Cerebellar nuclear complex (tissue), 1 donor: Measurements from ENCODE around the gene PIP5K1B.

ENCODE experiments used
- DNase-seq, 2 experiments: peaks; one replicate each; lab custom pipeline; 2025; lab: John Stamatoyannopoulos, UW

The PIP5K1B gene

DNA sequence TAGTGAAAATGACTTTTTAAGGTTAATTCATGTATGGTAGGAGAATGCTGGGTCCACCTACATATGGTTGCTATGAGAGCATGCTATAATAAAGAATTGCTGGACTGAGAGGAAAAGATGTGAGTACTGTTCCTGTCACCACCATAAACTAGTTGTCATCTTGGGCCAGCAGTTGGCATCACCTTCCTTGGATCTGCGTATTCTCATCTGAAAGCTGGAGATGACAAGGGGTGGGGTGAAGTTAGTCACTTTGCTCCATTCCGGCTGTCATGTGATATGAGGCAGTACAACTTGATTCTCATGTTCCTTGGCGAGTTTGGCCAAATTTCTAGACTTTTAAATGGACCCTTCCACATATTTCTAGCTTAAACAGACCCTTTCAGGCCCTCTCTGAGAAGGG lies 33.3 kb downstream of the PIP5K1B start:
- no peak for DNase-seq

DNA sequence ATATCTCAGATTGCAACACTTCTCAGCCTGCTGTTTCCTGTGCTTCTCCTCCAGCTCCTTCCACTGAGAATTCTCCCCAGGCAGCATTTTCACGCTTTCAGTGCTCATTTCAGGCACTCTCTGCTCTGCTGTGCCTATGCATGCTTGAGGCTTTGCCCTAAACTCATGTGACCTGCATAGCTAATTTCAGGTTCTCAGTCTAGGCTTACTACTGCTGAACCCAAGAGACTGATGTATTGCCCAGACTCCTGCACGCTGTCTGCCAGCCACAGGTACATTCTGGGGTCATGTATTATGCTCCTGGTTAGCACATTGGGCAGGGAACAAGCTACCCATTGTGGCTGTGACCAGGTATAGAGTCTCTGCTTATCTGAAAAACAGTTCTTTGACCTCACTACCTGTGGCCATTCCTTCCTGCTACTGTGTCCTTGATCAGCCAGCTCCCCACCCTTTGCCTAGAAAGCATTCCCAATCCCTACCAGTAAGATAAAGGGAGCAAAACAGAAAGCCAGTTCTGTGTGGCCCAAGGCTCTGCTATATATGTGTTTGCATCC lies 34.7 kb downstream of the PIP5K1B start:
- DNase-seq = no peak

DNA sequence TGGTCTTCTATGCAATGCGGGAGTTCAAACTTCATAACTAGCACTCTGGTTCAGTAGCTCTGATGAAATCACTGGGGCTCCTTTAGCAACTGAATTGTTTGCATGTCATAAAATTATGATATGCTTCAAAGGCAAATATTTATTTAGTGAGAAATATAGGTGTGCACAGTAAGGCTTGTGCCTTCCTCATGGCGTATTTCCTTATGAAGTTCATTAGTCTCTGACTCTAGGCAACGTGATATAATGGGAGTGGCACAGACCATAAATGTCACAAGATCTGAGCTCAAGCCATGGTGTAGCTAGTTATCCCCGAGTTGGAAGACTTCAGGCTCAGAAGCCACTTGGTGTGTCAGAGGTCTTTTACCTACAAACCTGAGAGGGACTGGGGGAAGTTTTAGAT lies 35.5 kb downstream of the PIP5K1B start:
- no peak for DNase-seq

DNA sequence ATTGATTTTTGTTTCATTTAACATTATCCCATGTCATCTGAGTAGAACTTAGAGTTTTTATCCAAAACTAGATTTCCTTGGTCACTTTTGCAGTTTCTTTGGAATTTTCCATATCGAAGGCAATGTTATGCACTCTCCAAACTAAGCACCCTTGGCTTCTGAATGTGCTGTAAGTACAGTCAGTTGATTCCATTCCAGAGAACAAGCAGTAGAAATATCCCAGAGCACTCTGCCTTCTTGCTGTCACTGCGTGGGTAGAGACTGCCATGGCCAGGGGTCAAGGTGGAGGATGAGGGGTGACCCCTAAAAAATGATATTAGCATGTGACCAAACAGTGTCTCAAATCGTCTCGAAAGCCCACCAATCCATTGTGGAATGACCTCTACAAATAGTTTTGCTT lies 36.2 kb downstream of the PIP5K1B start:
- DNase-seq = no peak

DNA sequence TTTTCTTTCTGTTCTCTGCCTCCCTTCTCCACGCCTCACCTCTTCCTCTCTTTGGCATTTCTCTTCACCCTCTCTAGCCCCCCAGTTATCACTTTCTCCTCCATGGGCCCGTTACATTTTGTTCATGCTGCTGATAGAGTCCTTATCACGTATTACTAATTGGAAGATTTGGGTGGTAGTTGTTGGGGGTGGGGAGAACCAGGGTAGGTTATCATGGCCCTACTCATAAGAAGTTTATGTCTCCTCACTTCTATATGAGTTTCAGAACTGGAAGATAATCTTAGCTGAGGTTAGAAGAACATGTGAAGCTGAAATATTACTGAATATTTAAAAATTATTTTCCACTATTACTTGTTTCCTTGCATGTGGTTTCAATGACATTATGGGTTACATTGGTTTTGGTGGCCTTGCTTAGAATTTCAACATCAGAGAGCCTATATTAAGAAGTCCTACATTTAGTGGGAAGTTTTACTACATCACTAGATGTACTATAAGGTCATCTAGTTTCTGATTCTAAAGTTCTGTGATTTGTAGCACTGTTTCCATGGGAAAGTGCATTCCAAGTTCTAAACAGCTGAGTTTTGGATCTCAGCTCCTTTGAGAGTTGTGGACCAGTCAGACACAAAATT lies 36.8 kb downstream of the PIP5K1B start:
- no peak for DNase-seq

DNA sequence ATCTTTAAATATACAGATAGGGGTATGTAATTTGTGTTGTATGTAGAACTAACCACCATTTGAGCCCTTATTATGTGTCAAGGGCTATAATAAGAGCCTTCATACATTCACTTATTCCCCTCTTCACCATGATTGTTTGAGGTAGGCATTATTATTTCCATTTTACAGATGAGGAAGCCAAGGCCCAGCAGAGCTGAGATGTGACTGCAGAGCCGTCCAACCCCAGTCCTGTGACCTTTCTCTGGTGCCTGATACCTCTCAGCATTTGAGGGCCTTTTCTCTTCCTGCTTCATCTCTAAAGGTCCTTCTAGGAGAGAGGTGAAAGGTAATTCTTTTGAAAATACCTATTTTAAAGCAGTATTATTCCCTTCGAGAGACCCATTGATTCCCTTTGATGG lies 37.3 kb downstream of the PIP5K1B start:
- DNase-seq = no peak

DNA sequence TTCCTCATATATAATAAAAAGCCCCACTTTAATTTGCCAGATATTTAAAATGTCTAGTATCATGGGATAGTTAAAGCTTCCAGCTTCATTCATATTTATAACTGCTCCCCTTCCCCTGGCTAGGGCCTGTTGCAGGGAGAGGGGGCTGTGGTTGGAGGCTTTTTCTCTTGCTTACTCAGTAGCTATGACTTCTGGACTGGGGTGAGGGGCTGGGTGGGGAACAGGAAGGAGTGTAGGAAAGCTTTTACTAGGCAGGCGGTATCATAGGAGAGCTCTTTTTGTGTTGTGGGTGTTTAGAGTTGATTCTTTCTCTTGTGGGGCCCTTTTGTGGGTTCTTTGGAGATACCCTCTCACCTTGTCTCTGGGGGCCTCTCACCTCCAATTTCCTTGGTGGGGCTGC lies 39.4 kb downstream of the PIP5K1B start:
- no peak for DNase-seq

DNA sequence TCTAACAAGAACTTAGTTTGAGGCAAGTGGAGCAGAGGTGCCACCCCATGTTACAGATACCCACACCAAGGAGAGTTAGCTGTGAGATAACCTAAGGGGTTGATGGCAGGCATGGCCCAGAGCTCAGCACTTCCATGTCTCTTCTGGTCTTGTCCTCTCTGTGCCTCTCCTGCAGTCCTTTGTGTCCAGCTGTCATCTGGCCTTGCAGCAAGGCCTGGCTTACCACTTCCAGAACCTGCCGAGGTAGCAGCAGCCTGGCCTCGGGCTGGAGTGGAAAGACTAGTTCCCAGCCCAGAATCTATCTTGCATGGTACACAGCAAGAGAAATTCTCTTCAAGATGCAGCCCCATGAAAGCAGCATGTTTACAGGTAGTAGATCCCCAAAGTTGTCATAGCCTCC lies 41.5 kb downstream of the PIP5K1B start:
- no peak for DNase-seq

DNA sequence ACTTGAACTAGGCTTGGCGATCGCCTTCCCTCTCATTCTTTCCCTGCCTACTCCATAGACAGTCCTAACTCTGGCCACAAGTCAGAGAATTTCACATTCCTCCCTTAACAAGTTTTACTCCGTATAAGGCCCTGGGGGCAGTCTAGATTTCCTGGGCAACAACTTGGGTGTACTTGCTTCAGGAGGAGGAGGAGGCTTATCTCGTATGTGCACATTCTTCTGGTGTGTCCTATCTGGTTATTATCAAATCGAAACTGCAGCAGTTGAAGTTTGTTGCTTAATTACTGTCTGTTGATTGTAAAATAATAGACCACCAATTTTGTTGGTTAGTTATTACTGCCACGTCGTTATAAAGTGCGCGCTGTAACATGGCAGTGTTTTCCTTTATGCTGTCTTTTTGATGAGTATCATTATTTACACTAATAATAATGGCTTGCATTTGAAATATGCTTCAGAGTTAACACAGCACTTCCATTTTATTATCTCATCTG lies 42.0 kb downstream of the PIP5K1B start:
- DNase-seq = no peak

DNA sequence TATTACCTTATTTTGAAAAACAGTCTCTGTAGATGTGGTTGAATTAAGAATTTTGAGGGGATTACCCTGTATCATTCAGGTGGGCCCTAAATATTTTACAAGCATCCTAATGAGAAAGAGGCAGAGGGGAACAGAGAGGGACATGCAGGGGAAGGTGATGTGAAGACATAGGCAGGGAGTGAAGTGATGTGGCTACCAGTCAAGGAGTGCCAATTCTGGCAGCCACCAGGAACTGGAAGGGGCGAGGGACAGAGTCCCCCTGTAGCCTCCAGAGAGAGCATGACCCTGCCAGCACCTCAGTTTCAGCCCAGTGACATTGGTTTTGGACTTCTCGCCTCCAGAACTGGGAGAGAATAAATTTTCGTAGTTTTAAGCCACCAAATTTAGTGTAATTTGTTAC lies 44.1 kb downstream of the PIP5K1B start:
- no peak for DNase-seq

DNA sequence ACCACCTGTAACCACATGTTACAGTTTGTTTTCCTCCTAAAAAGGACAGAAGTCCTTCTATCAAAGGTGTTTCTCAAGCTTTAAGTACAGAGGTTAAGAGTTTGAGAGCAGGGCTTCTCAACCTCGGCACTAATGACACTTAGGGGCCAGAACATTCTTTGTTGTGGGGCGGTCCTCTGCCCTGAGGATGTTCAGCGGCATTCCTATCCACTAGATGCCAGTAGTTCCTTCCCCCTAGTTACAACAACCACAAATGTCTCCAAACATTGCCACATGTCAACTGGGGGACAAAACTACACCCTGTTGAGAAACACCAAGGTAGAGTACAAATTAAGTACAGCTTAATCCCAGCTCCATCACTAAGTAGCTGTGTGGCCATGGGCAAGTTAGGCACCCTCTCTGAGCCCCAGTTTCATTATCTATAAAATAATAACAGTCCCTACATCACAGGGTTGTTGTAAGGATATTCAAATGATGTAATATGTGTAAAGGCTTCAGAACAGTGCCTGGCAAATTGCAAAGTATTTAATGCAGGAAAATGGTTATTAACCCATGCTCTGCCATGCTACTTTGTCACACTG lies 44.6 kb downstream of the PIP5K1B start:
- no peak for DNase-seq

DNA sequence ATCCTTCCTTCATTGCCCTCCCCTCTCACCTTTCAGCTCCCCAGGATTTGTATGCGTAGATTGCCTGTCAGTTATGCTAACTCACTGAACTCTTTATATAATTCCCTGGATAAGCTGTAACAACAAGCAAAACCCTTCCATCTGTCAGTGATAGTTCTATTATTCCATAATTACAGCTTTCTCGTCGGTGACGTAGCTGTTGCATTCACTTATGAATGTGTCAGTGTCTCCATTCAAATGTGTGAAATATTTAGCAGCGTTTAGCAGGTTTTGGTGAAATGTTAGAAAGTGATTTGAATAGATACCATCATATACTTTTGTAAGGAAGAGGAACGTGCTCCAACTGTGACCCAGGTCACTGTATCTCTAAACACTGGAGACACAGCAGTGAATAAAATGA lies 45.2 kb downstream of the PIP5K1B start:
- DNase-seq = no peak

DNA sequence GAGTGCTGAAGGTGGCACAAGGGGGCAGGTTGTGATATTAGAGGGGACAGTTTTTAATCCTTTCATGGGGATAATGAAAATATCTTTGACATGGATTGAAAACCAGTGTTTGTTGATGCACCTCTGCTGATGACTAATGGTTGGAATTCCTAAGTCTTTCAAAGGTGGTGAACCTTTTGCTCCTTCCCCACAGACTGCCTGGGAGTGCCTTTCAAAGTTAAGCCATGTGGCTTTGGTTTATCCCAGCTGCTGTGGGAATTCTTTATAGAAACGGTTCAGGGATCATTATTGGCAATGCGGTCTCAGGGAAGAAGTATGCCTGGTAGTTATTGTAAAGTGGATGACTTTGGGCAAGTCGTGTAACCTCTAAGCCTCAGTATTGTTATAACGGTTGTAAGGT lies 45.7 kb downstream of the PIP5K1B start:
- no peak for DNase-seq

DNA sequence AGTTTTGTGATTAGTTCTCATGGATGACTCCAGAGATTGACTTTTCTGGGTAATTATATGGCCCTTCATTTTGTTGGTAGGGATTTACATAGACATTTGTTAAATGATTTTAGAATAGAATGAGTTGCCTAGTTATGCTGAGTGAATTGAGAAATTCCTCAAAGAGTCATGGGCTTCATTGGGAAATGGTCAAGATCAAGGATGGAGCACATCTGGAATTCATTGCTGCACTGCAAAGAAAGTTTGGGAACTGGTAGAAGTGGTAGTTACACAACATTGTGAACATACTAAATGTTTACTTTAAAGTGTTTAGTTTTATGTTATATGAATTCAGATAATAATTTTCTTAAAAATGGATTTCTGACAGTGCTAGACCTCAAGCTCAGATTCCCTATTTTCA lies 46.5 kb downstream of the PIP5K1B start:
- DNase-seq = no peak

DNA sequence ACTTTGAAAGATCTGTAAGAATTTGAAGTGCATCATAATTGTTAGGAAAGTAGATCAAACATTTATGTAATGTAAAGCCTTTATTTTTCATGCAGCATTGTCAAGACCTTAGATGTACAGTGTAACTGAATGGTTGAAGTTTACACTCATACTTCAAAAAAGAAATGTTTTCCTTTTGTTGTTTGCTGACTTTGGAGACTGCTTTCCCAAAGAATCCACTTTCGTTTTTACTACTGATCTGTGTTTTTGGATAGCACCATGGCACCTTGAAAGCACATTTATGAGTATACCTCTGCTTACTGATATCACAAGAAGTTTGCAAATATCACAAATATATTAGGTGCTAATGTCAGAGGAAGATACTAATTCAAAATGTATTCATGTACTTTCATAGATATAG lies 50.0 kb downstream of the PIP5K1B start:
- no peak for DNase-seq

DNA sequence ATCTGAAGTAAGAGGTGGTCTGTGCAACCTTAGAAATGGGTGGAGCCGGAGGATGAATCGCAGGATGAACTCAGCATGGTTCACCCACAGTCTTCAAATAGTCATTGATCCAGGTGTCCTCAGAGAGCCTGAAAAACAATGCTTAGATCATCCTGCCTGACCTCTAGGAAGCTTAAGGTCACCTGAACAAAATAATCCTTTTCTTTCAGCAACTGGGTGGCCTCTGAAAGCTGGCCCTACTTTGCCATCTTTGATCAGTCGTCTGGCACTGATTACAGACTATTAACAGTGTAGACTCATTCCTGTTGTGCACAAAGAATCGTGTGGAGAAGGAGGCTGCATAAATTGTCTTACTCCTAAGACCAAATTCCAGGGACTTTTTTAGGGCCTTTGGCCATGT lies 50.7 kb downstream of the PIP5K1B start:
- DNase-seq = no peak

DNA sequence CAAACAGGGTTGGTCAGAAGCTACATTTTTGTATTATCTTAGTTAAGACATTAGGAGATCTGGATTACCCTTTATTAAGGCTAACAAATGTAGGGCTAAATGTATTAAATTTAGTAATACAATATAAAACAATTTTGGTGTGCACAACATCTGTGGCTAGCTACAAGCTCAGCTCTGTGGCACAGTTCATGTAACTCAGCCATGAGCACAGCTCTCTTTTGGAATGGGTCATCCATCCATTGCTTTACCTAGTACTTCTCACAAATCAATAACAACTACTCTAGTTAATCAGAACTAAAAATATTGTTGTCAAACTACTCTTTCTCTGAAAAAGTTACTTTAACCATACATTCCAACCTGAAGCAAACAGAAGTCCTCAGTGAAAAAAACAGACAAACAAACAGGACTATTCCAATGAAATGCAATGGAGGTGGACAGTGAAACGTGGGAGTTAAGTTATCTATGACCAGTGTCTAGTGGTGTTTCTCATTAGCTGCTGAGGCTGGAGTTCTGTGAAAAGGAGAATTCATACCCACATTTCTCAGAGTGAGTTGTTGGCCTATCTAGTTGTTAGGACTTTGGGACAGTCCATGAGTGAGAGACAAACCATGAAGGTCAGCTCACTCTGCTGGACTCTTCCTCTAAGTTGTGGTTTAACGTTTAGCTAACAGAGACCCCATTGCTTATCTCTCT lies 55.1 kb downstream of the PIP5K1B start:
- DNase-seq = no peak

DNA sequence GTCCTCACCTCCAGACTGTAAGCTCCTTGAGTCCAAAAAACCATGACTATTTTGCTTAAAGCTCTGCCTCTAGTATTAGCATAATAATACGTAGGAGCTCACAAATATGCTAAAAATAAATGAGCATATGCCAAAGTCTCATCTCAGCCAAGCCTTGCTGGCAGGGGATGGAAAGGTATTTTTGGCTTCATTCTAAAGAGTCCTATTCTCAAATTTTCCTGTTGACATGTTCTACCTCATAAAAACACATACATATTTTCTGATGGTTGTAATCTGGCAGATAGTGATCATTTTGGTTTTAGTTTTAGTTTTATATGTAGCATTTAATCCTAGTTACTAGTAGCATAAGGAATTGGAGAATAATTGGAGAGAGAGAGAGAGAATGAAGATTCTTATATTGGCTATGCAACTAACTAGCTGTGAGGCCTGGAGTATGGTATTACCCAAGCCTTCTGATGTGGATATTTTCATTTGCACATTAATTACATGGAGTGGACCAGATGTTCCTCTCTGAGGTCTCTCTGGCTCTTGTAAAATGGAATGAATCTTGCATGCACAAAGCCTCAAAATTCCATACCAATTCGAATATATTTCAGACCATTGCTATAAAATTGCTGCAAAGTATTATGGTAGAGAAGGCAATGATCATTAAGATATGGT lies 55.8 kb downstream of the PIP5K1B start:
- DNase-seq = peak in 1 of 2 experiments; percentile 67

DNA sequence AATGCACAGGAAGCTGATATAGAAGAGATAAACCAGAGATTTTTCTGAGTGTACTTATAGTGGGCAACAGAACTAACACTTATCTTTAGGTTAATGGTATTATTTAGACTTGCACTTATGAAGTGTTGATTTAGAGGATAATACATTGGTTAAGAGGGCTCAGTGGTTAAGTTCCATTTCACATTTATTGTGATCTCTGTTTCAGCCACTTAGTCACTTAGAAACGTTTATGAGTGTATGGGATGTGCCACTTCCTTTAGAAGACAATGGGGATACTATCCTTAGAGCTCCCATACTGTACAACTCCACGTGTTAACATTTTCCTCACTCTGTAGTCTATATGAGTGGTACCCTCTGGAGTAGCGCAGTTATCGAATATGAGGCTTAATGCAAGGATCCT lies 57.5 kb downstream of the PIP5K1B start:
- no peak for DNase-seq

DNA sequence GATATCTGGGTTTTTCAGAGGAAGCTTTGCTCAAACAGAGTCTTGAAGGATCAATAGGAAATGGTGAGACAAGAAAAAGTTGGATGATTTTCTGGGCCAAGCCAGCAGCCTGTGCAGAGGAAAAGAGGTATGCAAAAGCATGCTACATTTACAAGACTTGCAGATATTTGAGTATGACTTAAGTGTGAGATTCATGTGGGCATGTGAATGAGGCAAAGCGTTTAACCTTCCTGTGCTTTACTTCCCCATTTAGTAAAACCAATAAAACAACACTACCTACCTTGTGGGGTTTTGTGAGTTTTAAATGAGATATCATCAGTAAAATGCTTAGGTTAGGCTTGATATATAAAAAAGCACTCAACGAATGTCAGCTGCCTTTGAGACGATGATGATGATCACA lies 58.1 kb downstream of the PIP5K1B start:
- DNase-seq = no peak

DNA sequence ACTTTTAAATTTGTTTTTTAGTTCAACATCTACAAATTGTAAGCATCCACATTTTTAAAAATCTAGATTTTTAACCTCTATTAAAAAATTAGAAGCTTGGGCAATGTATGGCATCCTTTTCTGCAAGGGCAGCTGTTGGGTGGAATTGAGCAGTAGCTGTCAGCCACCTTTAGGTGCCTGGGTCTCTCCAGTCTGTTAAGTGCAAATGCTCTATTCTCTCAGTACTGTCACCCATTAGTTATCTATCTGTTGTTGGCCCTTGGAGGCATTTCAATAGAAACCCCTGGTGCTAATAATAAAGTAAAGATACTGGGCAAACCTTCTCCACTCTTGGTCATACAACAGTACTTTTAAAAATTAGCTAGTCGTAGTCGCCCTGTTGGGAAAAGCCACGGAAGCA lies 63.6 kb downstream of the PIP5K1B start:
- DNase-seq = no peak

DNA sequence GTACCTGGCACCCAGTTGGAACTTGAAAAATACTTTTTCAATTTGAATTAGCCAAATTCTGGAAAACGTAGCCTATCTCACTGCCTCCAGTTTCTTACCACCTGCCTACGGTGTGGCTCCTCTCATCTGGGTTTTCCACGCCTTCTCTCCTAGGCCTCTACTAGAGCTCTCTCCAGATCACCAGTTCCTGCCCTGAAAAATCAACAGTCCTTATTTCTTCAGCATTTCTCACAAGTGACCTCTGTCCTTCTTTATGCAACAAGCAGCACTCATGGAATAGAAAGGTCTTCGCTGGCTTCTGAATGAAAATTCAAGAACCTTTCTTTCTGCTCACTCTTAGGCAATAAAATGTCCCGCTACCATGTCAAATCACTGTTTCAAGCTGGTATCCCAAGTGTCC lies 64.8 kb downstream of the PIP5K1B start:
- DNase-seq = no peak

DNA sequence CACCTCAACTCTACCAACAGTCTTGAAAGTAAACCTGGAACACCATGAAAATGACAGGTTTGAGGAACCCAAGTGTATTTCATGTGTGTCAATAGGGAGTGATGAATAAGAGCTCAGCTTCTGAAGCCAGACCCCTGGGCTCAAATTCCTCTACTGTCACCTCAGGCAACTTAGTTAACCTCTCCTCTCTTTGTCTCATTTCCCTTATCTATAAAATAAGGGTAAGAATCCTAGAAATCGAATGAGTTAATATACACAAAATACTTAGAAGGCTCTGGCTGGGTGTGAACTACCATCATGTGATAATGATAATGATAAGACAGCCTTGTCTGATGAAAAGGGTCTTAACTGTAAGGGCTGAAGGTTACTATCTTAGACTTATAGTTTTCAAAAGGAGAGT lies 66.3 kb downstream of the PIP5K1B start:
- no peak for DNase-seq
